Vagina (tissue), 2 donors: ENCODE data around the gene IREB2. TPM values are rescaled to one million over a fixed set of nuclear protein-coding genes. Genes with fewer than 3 reads are reported as not detected.
"Not testable (repeated sequence)": the region's sequence is repeated elsewhere in the genome, so short reads cannot be mapped to it uniquely, and the experiment has no call there.

Experiments used
- DNase-seq, 2 donors: peaks; one replicate each; pipeline ENCODE4 v3.0.0-alpha.2; 2017; ENCODE audit errors: extremely low spot score in 2 of 2
- H3K27ac ChIP-seq: fragments of 200-600 bp; sonication (generic); one replicate; pipeline ENCODE4 v1.5.1; 2019
- H3K27me3 ChIP-seq: fragments of 200-600 bp; sonication (generic); one replicate; pipeline ENCODE4 v1.5.1; 2019
- H3K36me3 ChIP-seq, 2 donors: fragments of 200-600 bp; sonication (generic); one replicate each; pipeline ENCODE4 v1.5.1; 2017 to 2019
- H3K4me1 ChIP-seq: fragments of 200-600 bp; sonication (generic); one replicate; pipeline ENCODE4 v1.5.1; 2019
- H3K4me3 ChIP-seq, 2 donors: fragments of 200-600 bp; sonication (generic); 1 replicate in 1 of 2; 2 replicates in 1 of 2; pipeline ENCODE4 v1.5.1; 2016 to 2019
- H3K9me3 ChIP-seq: fragments of 200-600 bp; sonication (generic); one replicate; pipeline ENCODE4 v1.5.1; 2019
- POLR2A ChIP-seq, 2 donors: fragments of 450-650 bp; IDR thresholded peaks; one replicate each; pipeline ENCODE4 v1.6.1; 2017; ENCODE audit warnings: antibody characterized with exemption in 2 of 2, mild to moderate bottlenecking in 2 of 2, moderate library complexity in 2 of 2
- POLR2AphosphoS5 ChIP-seq, 2 donors: sonication (generic); formaldehyde crosslinking; IDR thresholded peaks; one replicate each; pipeline ENCODE4 v1.9.0; 2017; ENCODE audit warnings: antibody characterized with exemption in 2 of 2, mild to moderate bottlenecking in 2 of 2, low read depth in 1 of 2; ENCODE audit not compliant: insufficient read depth in 1 of 2
- intact Hi-C: fragments of 100-400 bp; cut with DNase I; formaldehyde crosslinking; loops from one replicate; pipeline ENCODE4 v1.15.1; 2023
- total RNA-seq: library from RNA; depleted of rRNA; stranded (reverse); fragments of >200 nt; gene quantifications from one replicate; pipeline ENCODE4 v1.2.3, GENCODE V29; 2016
- TF ChIP-seq, protein P1 (sequence below), 3 experiments: fragments of 450-650 bp in 2 of 3; fragments of 200-600 bp in 1 of 3; sonication (generic) in 1 of 3; IDR thresholded peaks; one replicate each; pipeline ENCODE4 v1.5.1; 2017 to 2019; ENCODE audit warnings: antibody characterized with exemption in 3 of 3, mild to moderate bottlenecking in 2 of 3, moderate library complexity in 2 of 3

The IREB2 gene
- total RNA-seq, 1 donor from 2014 or later: 40.8 TPM

DNA sequence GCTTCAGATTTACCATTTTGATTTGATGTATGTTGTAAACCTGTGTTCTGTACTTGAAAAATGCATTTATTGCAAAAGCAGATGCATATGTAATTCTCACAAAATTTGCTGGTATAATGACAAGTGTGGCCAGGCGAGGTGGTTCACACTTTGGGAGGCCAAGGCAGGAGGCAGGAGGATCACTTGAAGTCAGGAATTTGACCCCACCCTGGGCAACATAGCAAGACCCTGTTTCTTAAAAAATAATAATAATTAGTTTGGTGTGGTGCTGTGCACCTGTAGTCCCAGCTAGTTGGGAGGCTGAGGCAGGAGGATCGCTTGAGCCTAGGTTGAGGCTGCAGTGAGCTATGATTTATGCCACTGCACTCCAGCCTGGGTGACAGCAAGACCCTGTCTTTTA lies 64.6 kb downstream of the IREB2 start:
- no peak for DNase-seq
- TF ChIP-seq, protein P1, sequence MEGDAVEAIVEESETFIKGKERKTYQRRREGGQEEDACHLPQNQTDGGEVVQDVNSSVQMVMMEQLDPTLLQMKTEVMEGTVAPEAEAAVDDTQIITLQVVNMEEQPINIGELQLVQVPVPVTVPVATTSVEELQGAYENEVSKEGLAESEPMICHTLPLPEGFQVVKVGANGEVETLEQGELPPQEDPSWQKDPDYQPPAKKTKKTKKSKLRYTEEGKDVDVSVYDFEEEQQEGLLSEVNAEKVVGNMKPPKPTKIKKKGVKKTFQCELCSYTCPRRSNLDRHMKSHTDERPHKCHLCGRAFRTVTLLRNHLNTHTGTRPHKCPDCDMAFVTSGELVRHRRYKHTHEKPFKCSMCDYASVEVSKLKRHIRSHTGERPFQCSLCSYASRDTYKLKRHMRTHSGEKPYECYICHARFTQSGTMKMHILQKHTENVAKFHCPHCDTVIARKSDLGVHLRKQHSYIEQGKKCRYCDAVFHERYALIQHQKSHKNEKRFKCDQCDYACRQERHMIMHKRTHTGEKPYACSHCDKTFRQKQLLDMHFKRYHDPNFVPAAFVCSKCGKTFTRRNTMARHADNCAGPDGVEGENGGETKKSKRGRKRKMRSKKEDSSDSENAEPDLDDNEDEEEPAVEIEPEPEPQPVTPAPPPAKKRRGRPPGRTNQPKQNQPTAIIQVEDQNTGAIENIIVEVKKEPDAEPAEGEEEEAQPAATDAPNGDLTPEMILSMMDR (IDR thresholded peaks at IDR 0.05): no peak
- TF ChIP-seq POLR2AphosphoS5 (IDR thresholded peaks at IDR 0.05; ENCODE audit: insufficient read depth in 1 of 2, low read depth in 1 of 2) (no peak), POLR2A (IDR thresholded peaks at IDR 0.05) (no peak)
- Histone ChIP-seq H3K4me1 (peaks cover 6% of the 10 kb centered on the region), H3K4me3 (no peak overlapping the region), H3K27ac (no peak overlapping the region), H3K36me3 (peaks cover 0 to 24% of the 10 kb centered on the region in 2 donors), H3K27me3 (no peaks in the 10 kb centered on the region), H3K9me3 (no peaks in the 10 kb centered on the region)
- intact Hi-C loops: no loop called here

DNA sequence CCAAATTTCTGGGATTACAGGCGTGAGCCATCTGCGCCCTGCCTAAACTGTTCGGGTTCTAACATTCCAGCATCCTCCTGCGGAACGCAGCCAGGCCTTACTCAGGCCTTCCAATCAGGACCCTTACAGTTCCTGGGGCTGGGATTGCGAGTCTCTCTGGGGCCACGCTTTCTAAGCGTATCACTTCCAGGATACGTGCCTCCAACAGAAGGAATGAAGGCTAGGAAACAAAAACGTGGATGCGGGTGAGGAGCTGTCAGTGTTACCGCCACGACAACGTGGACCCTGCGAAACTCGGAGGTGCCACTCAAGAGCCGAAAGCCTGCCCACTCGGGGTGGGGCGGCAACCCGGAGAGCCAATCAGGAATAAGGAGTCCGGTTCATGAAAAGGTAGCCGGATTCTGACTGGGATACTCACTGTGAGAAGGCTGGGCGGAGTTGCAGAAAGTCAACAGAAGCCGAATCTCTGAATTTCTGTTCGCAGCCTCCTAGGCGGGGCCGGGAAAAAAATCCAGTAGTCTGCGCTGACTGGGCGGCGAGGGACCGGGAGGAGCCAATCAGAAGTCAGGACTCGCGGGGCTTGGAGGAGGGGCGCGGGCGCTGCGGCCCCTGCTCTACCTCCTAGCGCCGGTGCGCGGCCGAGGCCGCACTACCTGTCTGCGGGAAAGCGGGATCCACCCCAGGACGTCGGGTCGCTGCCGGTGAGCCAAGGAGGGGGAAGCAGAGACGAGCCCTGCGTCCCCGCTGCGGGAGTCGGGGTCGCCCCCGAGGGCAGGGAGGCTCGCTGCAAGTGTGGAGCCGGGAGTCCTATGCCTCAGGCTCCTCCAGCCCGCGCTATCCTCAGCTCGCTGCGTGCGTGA lies 69.2 kb downstream of the IREB2 start, which contains the start of gene HYKK:
Gene HYKK, plus strand, starts transcription at position 607 of the 860 bp plus-strand sequence. CDS start 5,512 bp downstream, outside the sequence.
- peak; percentile 80 to 93 for TF ChIP-seq POLR2AphosphoS5 (IDR thresholded peaks at IDR 0.05; ENCODE audit: insufficient read depth in 1 of 2, low read depth in 1 of 2)
- TF ChIP-seq, protein P1 (IDR thresholded peaks at IDR 0.05): no peak
- intact Hi-C loops: no loop called here

DNA sequence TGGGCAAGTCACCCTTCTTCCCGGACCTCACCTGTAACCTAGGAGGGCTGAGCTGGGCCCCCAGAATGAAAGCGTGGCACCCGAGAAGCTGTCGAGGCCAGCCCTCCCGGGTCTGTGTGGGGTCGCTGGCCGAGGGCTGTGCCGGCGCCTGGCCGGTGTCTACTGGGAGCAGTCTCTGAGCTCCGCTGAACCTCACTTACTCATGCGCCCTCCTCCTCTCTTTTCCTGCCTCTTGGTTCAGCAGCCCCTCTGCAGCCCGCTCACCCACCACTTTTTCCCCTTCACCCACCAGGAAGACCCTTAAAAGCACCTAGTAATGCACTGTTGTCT lies 69.8 kb downstream of the IREB2 start:
- peaks cover 16% of the 10 kb centered on the region for H3K4me1 ChIP-seq
- peak overlapping the region; percentile 93 to 95 for H3K4me3 ChIP-seq
- intact Hi-C loops: no loop called here
- H3K9me3 ChIP-seq: no peaks in the 10 kb centered on the region
- peak overlapping the region; percentile 72 for H3K27ac ChIP-seq
- TF ChIP-seq POLR2AphosphoS5 (IDR thresholded peaks at IDR 0.05; ENCODE audit: insufficient read depth in 1 of 2, low read depth in 1 of 2) (no peak), POLR2A (IDR thresholded peaks at IDR 0.05) (no peak)
- TF ChIP-seq, protein P1 (IDR thresholded peaks at IDR 0.05): no peak
- no peaks in the 10 kb centered on the region for H3K36me3 ChIP-seq
- no peaks in the 10 kb centered on the region for H3K27me3 ChIP-seq
- DNase-seq: no peak

More for the DNA sequence above, 69.2 kb downstream of the IREB2 start, which contains the start of gene HYKK:
- peak; percentile 96 to 97 for DNase-seq
- H3K36me3 ChIP-seq: no peaks in the 10 kb centered on the region
- peak within 1 kb of the TSS; percentile 93 to 95 for H3K4me3 ChIP-seq
- no peaks in the 10 kb centered on the region for H3K9me3 ChIP-seq
- no peaks in the 10 kb centered on the region for H3K27me3 ChIP-seq
- peak within 1 kb of the TSS; percentile 72 for H3K27ac ChIP-seq
- peaks cover 16% of the 10 kb centered on the region for H3K4me1 ChIP-seq

DNA sequence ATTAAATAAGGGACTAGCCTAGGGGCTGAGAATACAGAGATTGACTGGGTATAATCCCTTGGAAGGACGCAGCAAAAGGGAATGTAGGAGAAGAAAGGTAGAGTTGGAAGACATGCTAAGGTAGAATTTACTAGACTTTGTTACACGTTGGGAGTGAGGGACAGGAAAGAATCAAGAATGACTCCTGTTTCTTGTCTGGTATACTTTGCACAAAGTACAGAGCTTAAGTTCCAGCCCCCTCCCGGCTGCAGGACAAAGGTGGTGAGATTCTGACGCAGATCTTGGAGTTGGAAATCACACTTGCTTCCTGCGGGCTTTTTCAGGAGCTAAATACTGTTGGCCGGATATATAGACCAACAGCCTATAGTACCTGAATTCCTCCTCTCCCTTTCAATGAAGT lies 70.3 kb downstream of the IREB2 start:
- peaks cover 16% of the 10 kb centered on the region for H3K4me1 ChIP-seq
- H3K4me3 ChIP-seq: peak overlapping the region in 1 of 2 donors; percentile 95
- no peak for DNase-seq
- intact Hi-C loops: no loop called here
- H3K27ac ChIP-seq: no peak overlapping the region
- no peaks in the 10 kb centered on the region for H3K27me3 ChIP-seq
- no peaks in the 10 kb centered on the region for H3K9me3 ChIP-seq
- no peaks in the 10 kb centered on the region for H3K36me3 ChIP-seq
- TF ChIP-seq, protein P1 (IDR thresholded peaks at IDR 0.05): no peak
- TF ChIP-seq POLR2AphosphoS5 (IDR thresholded peaks at IDR 0.05; ENCODE audit: insufficient read depth in 1 of 2, low read depth in 1 of 2) (no peak), POLR2A (IDR thresholded peaks at IDR 0.05) (no peak)

DNA sequence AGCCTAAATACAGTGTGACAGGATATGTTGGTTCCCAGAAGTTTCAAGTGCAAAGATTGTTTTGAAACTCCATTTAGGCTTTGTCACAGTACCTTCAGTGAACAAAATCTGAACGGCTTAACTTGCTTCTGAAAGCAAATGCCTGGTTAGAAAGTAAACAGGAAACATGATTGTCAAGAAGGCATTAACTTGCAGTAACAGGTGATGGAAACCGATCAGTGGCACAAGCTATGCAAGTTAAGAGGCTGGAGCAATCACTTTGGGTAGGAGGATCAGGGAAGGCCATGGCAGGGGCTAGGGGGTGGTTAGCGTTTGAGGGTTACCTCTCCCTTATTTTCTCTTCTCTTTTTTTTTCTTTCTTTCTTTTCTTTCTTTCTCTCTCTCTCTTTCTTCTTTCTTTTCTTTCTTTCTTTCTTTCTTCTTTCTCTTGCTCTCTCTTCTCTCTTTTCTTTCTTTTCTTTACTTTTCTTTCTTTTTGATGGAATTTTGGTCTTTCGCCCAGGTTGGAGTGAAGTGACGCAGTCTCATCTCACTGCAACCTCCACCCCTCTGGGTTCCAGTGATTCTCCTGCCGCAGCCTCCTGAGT lies 71.8 kb downstream of the IREB2 start:
- TF ChIP-seq POLR2AphosphoS5 (IDR thresholded peaks at IDR 0.05; ENCODE audit: insufficient read depth in 1 of 2, low read depth in 1 of 2) (no peak), POLR2A (IDR thresholded peaks at IDR 0.05) (no peak)
- TF ChIP-seq, protein P1 (IDR thresholded peaks at IDR 0.05): no peak
- H3K27ac ChIP-seq: no peak overlapping the region
- no peaks in the 10 kb centered on the region for H3K27me3 ChIP-seq
- H3K36me3 ChIP-seq: no peaks in the 10 kb centered on the region
- intact Hi-C loops: no loop called here
- DNase-seq: no peak
- H3K9me3 ChIP-seq: no peaks in the 10 kb centered on the region
- H3K4me1 ChIP-seq: peaks cover 16% of the 10 kb centered on the region
- H3K4me3 ChIP-seq: no peak overlapping the region

DNA sequence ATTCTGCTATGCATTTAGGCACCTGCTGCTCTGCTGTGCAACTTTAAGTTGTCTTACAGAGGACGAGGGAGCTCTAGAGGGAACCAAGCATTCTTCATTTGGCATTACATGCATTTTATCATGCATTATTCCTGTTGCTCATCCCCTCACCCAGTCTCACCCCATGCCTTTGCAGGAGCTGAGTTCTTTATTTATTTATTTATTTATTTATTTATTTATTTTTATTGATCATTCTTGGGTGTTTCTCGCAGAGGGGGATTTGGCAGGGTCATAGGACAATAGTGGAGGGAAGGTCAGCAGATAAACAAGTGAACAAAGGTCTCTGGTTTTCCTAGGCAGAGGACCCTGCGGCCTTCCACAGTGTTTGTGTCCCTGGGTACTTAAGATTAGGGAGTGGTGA lies 82.0 kb downstream of the IREB2 start:
- H3K27ac ChIP-seq, H3K4me1 ChIP-seq, H3K27me3 ChIP-seq, DNase-seq, H3K4me3 ChIP-seq, H3K9me3 ChIP-seq, H3K36me3 ChIP-seq, intact Hi-C loops: not testable (repeated sequence)
